Osteoblast (primary cell): Measurements from ENCODE around the gene PBX1. TPM values are rescaled to one million over a fixed set of nuclear protein-coding genes. Genes with fewer than 3 reads are reported as not detected.

Experiments used
- DNase-seq: peaks from one replicate; pipeline ENCODE4 v3.0.0; 2011; ENCODE audit warnings: low spot score, mixed read lengths; ENCODE audit not compliant: insufficient read length; ENCODE audit errors: missing footprints
- H2AFZ ChIP-seq: 2 replicates; pipeline ENCODE4 v1.6.0; 2011; ENCODE audit warnings: mild to moderate bottlenecking, low read length
- H3K27ac ChIP-seq: 2 replicates; pipeline ENCODE4 v1.5.1; 2011; ENCODE audit warnings: mild to moderate bottlenecking, low read depth, low read length, moderate library complexity
- H3K27me3 ChIP-seq: 2 replicates; pipeline ENCODE4 v1.6.0; 2012; ENCODE audit warnings: mild to moderate bottlenecking, control low read depth, inconsistent platforms, low read length, moderate library complexity; ENCODE audit not compliant: insufficient read depth
- H3K36me3 ChIP-seq: 2 replicates; pipeline ENCODE4 v1.5.1; 2011; ENCODE audit warnings: mild to moderate bottlenecking, low read length, control low read depth, moderate library complexity; ENCODE audit not compliant: insufficient read depth
- H3K4me1 ChIP-seq: 2 replicates; pipeline ENCODE4 v1.5.1; 2011; ENCODE audit warnings: mild to moderate bottlenecking, low read length, control low read depth, moderate library complexity; ENCODE audit not compliant: insufficient read depth
- H3K4me2 ChIP-seq: 2 replicates; pipeline ENCODE4 v1.6.0; 2011; ENCODE audit warnings: mild to moderate bottlenecking, low read length; ENCODE audit not compliant: insufficient read depth
- H3K4me3 ChIP-seq: fragments of 200-600 bp; sonication (generic); 3 replicates; pipeline ENCODE4 v1.5.1; 2012; ENCODE audit warnings: mild to moderate bottlenecking, low read length, inconsistent platforms; ENCODE audit not compliant: insufficient read depth
- H3K79me2 ChIP-seq: 2 replicates; pipeline ENCODE4 v1.6.0; 2012; ENCODE audit warnings: mild to moderate bottlenecking, low read length, control low read depth, inconsistent platforms; ENCODE audit not compliant: insufficient read depth
- H3K9me3 ChIP-seq: 2 replicates; pipeline ENCODE4 v1.5.1; 2011; ENCODE audit warnings: low read depth, low read length, control low read depth
- H4K20me1 ChIP-seq: 2 replicates; pipeline ENCODE4 v1.6.0; 2012; ENCODE audit warnings: mild to moderate bottlenecking, low read length, control low read depth; ENCODE audit not compliant: insufficient read depth
- CTCF ChIP-seq: IDR thresholded peaks from 2 replicates; pipeline ENCODE4 v1.5.1; 2011; ENCODE audit warnings: mild to moderate bottlenecking, low read depth, low read length, moderate library complexity; ENCODE audit errors: extremely low read depth
- total RNA-seq: library from RNA; depleted of rRNA; stranded (reverse); fragments of >200 nt; gene quantifications from 2 replicates; pipeline ENCODE4 v1.2.3, GENCODE V29; 2012

Gene PBX1
- total RNA-seq, 1 donor = 10.1 TPM

GRCh38 chr1:164660775-164661174, 101.8 kb downstream of the PBX1 start:
- Histone ChIP-seq H3K36me3 (no peaks in the 10 kb centered on the region), H3K79me2 (no peaks in the 10 kb centered on the region), H3K4me1 (no peaks in the 10 kb centered on the region), H3K9me3 (no peaks in the 10 kb centered on the region), H2AFZ (no peak overlapping the region), H4K20me1 (no peaks in the 10 kb centered on the region), H3K27ac (no peak overlapping the region), H3K4me2 (no peak overlapping the region), H3K4me3 (no peak overlapping the region), H3K27me3 (no peaks in the 10 kb centered on the region)
- no peak for TF ChIP-seq CTCF
- no peak for DNase-seq

GRCh38 chr1:164662462-164662861, 103.5 kb downstream of the PBX1 start:
- no peaks in the 10 kb centered on the region for H3K36me3 ChIP-seq
- no peak for DNase-seq
- H3K27me3 ChIP-seq = no peaks in the 10 kb centered on the region
- H4K20me1 ChIP-seq = no peaks in the 10 kb centered on the region
- TF ChIP-seq CTCF = no peak
- no peaks in the 10 kb centered on the region for H3K4me1 ChIP-seq
- H3K79me2 ChIP-seq = no peaks in the 10 kb centered on the region
- H2AFZ ChIP-seq = no peak overlapping the region
- no peak overlapping the region for H3K27ac ChIP-seq
- H3K4me2 ChIP-seq = no peak overlapping the region
- H3K4me3 ChIP-seq = no peak overlapping the region
- no peaks in the 10 kb centered on the region for H3K9me3 ChIP-seq

GRCh38 chr1:164662955-164663354, 104.0 kb downstream of the PBX1 start:
- Histone ChIP-seq H3K9me3 (no peaks in the 10 kb centered on the region), H3K4me3 (no peak overlapping the region), H3K36me3 (no peaks in the 10 kb centered on the region), H2AFZ (no peak overlapping the region), H3K27me3 (no peaks in the 10 kb centered on the region), H3K4me2 (no peak overlapping the region), H4K20me1 (no peaks in the 10 kb centered on the region), H3K27ac (no peak overlapping the region), H3K4me1 (no peaks in the 10 kb centered on the region), H3K79me2 (no peaks in the 10 kb centered on the region)
- no peak for DNase-seq
- TF ChIP-seq CTCF = no peak

- Histone ChIP-seq H2AFZ (no peak overlapping the region), H3K4me1 (no peaks in the 10 kb centered on the region), H3K27me3 (no peaks in the 10 kb centered on the region), H3K9me3 (no peaks in the 10 kb centered on the region), H3K4me3 (no peak overlapping the region), H3K79me2 (no peaks in the 10 kb centered on the region), H4K20me1 (no peaks in the 10 kb centered on the region), H3K36me3 (no peaks in the 10 kb centered on the region), H3K27ac (no peak overlapping the region), H3K4me2 (no peak overlapping the region)
- no peak for DNase-seq
- TF ChIP-seq CTCF = no peak
Measured at GRCh38 chr1:164664127-164664526, 105.1 kb downstream of the PBX1 start.
